ENCODE data around the gene LIPJ.

GRCh38 chr10:88624840-88625239, 38.3 kb downstream of the LIPJ start:
- TF ChIP-seq CTCF (IDR thresholded peaks at IDR 0.05; ENCODE audit: low read length) (no peak), EZH2 (IDR thresholded peaks at IDR 0.05; ENCODE audit: borderline replicate concordance, low read length) (no peak)
